GM21367 (cell line): Measurements from ENCODE around the gene CLSTN2.
"Not testable (repeated sequence)": the region's sequence is repeated elsewhere in the genome, so short reads cannot be mapped to it uniquely, and the experiment has no call there.

ENCODE experiments used
- ATAC-seq: cut with Tn5 transposase; IDR thresholded peaks from one replicate; pipeline ENCODE4 v1.9.1; 2021; ENCODE audit not compliant: unreplicated experiment

The CLSTN2 gene

GRCh38 chr3:140403079-140403478 is 468.1 kb downstream of the CLSTN2 start:
- ATAC-seq: no peak

GRCh38 chr3:140403608-140404007 is 468.6 kb downstream of the CLSTN2 start:
- no peak for ATAC-seq

DNA sequence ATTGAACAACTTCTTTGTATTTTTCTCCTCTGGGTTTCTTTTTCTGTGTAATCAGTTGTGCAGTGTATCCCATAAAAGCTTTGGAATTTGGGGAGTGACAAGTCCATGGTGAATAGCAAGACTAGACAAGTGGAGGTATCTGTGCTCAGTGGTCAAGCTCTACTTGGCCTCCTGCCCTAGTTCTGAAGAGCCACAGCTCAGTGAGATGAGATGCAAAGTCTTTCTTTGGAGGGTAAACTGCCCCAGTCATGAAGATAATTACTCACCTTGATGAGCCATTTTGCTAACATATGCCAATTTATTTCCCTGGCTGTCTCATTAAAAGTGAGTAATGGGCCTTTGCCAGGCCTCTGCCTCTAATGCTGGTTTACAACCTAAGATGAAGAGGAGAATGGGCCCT is 471.7 kb downstream of the CLSTN2 start:
- no peak for ATAC-seq

DNA sequence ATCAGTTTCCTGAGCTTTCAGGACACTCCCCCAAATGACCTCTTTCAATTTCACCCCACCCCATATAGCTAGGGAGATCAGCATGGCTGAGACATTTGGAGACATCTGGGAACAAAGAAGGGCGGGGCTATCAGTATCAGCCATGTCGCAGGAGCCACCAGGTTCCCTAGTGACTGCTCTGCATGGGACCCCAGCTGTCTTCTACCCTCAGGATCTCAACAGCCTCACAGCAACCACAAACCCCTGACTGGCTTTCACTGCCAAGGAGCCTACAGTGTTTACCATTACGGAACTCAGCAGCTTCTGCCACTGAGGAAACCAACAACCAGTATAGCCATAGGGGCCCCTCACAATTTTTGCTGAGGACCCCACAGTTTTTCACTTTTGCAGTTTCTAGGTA is 473.3 kb downstream of the CLSTN2 start:
- no peak for ATAC-seq

- ATAC-seq: no peak
Observed at GRCh38 chr3:140416666-140417065, 481.7 kb downstream of the CLSTN2 start.

DNA sequence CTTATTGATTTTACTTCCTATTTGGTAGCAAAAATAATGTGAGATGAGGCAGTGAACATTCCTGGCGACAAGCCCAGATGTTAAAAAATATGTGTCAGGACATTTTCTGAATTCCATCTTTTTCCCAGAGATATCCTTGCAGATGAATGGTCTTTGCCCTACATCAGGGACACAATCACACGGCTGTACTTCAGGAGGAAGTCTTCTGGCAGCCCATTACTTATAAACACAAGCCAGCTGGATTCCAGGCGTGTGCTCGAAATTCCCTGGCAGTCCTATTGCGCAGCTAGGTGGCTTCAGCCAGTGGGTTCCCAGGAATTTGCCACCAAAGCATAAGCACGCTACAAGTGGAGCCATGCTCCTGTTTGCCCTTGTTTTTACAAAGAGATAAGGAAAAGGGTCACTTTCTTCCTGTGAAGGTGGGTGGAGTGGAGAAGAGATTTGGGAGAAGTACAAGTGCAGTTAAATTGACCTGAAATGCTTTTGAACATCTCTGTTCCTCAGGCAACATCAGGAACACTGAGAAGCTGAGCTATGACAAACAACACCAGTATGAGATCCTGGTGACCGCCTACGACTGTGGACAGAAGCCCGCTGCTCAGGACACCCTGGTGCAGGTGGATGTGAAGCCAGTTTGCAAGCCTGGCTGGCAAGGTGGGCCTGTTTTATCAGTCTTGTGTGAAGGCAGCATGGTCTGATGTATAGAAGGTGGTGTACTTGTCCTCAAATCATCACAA is 485.8 kb downstream of the CLSTN2 start:
- ATAC-seq: no peak

GRCh38 chr3:140421884-140422283 is 486.9 kb downstream of the CLSTN2 start:
- no peak for ATAC-seq

DNA sequence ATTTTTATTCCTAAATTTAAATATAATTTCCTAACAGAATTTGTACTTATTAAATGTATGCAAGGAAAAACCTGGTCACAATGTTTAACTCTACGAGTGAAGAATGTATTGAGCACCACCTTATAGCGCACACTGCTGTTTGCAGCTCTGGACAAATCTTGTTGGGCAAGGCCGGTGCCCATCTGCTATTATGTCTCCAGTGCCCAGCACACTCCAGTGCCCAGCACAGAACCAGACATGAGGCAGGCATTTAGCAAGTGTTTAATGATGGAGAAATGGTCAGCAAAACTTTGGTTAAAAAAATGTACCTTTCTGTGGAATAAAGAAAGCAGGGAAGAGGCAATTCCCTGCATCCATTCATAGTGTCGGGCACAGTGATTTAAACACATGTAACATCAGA is 488.2 kb downstream of the CLSTN2 start:
- ATAC-seq: no peak

GRCh38 chr3:140423574-140423973 is 488.6 kb downstream of the CLSTN2 start:
- ATAC-seq: not testable (repeated sequence)

GRCh38 chr3:140424211-140424610 is 489.2 kb downstream of the CLSTN2 start:
- no peak for ATAC-seq

GRCh38 chr3:140424726-140425125 is 489.7 kb downstream of the CLSTN2 start:
- no peak for ATAC-seq

DNA sequence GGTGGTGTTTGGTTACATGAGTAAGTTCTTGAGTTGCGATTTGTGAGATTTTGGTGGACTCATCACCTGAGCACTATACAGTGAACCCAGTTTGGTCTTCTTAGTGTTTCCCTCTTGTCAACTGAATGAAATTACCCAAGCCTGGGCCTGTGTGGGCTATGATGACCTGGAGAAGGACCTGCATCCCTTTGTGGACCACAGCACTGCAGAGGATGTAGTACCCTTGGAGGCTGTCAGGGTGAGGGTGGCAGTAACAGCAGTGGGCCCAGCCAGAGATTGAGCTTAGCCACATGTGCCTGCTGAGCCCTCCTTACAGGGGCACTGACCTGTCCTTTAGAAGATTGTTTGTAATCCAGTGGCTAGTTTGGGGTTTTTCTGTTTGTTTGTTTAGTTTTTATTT is 492.8 kb downstream of the CLSTN2 start:
- no peak for ATAC-seq

DNA sequence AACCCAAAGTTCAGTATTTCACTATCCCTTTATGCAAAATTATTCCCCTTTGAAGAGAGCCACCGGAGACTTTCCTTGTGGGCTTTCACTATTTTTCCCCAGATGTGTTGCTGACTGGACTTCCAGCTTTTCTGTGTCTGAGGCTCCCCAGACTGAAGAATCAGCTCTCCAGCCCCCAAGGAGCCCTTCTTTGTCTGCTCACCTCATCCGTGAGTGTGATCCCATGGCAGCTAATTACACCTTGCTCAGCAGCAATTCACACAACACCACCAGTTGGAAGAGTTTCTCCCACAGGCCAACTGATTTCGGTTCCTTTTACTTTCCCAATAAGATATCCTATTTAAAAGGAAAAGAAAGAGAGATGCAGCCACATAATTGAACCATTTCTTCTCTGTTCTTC is 493.4 kb downstream of the CLSTN2 start:
- ATAC-seq: no peak

GRCh38 chr3:140429791-140430190 is 494.8 kb downstream of the CLSTN2 start:
- no peak for ATAC-seq

DNA sequence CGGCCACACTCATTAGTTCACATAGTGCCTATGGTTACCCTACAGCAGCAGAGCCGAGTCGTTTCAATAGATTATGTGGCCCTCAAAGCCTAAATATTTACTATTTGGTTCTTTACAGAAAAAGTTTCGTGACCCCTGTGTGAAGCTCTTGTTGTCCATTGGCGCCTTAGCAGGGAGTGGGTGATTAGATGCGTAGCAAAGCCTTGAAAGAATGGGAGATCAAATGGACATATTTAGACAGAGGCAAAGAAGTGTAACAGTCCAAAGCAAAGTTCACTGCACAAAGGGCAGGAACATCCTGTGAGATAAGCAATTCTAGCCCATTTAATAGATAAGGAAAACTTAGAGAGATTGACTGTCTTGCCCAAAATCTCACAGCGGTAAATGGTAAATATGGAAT is 495.5 kb downstream of the CLSTN2 start:
- no peak for ATAC-seq

GRCh38 chr3:140432229-140432669 is 497.3 kb downstream of the CLSTN2 start:
- no peak for ATAC-seq

DNA sequence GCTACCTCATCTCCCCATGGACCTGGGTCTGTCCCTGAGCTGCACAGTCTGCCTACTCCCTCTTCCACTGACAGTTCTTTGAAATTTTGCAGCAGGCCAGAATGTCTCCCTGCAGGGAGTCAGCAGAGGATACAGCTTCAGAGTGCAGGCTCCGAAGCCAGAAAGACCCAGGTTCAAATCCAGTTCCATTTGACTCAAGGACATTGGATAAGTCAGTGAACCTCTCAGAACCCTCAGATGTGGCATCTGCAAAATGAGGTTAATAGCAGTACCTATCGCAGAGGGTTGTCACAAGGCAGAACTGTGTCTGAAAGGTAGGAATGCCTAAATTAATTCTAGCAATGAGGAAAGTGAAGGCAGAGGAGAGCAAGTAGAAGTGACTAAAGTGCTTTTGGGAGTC is 498.4 kb downstream of the CLSTN2 start:
- no peak for ATAC-seq

- ATAC-seq: no peak
Observed at GRCh38 chr3:140434261-140434905, 499.4 kb downstream of the CLSTN2 start.

DNA sequence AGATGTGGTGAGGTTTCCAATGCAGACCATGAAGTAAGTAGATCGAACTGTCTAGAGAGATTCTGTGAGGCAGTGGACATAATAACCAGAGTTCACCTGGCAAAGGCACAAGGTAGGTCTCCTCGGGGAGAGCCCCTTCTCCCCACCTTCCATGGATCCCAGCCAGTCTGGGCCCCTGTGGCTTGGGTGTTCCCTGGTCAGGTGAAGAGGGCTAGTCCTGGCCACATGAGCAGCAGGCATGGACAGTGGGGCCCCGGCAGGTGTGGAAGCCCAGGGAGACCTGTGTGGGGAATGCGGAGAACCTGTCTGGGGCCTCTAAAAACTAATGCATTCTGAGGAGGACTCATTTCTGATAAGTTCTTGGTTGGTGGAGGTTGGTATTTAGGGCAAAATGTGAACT is 501.4 kb downstream of the CLSTN2 start:
- no peak for ATAC-seq

- ATAC-seq: no peak
Observed at GRCh38 chr3:140438736-140439470, 503.9 kb downstream of the CLSTN2 start.

GRCh38 chr3:140439527-140439926 is 504.5 kb downstream of the CLSTN2 start:
- ATAC-seq: no peak

DNA sequence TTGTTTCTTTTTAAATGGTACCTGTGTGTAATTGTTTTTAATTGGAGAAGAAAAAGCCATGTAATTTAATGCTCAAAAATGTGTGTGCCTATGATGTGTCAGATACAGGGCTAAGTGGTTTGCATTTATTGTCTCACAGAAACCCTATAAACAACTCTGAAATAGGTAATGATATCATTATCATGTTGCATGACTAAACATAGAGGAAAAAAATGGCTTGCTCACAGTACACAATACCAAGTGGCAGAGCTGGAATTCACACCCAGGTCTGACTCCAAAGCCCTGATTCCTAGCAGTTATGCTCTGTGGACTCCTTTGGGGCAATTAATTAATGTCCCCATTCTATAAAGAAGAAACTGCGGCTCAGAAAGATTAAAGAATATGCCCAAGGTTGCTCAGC is 505.5 kb downstream of the CLSTN2 start:
- no peak for ATAC-seq
